Effector CD4-positive, alpha-beta T cell (primary cell): ENCODE results near the gene MED9.

Experiments
- DNase-seq: peaks from one replicate; pipeline ENCODE4 v3.0.0-alpha.2; 2020

The MED9 gene

GRCh38 chr17:17505610-17506171, 28.9 kb downstream of the MED9 start:
- no peak for DNase-seq

- no peak for DNase-seq
Measured at GRCh38 chr17:17506181-17506741, 29.5 kb downstream of the MED9 start.

GRCh38 chr17:17506893-17507464, 30.2 kb downstream of the MED9 start:
- no peak for DNase-seq

- DNase-seq = no peak
Measured at GRCh38 chr17:17507465-17508011, 30.7 kb downstream of the MED9 start.

DNA sequence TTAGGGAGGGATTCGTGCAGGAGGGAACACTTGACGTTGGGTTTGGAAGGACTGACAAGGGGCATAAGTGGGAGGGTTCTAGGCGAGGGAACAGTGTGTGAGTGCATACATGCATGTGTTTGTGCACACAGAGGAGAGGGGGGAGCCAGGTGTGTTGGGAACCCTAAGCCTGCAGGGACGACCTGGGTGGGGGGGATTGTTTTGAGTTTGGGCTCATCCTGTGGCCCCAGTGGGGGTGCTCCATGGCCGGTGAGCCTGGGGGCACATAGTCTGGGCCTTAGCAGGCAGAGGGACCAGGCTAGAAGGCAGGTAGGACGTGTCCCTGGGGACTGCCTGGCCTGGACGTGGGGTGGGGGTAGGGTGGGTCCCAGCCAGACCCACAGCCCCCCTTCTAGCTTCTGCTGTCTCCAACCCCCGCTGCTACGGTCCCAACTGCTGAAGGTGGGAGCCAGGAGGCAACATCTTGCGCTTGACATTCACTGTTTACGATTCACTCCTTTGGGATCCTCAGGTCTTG, 31.3 kb downstream of the MED9 start:
- DNase-seq = no peak

- DNase-seq = no peak
Measured at GRCh38 chr17:17508646-17509591, 32.1 kb downstream of the MED9 start.

GRCh38 chr17:17509601-17510425, 33.0 kb downstream of the MED9 start:
- no peak for DNase-seq

GRCh38 chr17:17510456-17511292, 33.9 kb downstream of the MED9 start:
- DNase-seq = no peak

- DNase-seq = no peak
Measured at GRCh38 chr17:17511293-17511741, 34.5 kb downstream of the MED9 start.

DNA sequence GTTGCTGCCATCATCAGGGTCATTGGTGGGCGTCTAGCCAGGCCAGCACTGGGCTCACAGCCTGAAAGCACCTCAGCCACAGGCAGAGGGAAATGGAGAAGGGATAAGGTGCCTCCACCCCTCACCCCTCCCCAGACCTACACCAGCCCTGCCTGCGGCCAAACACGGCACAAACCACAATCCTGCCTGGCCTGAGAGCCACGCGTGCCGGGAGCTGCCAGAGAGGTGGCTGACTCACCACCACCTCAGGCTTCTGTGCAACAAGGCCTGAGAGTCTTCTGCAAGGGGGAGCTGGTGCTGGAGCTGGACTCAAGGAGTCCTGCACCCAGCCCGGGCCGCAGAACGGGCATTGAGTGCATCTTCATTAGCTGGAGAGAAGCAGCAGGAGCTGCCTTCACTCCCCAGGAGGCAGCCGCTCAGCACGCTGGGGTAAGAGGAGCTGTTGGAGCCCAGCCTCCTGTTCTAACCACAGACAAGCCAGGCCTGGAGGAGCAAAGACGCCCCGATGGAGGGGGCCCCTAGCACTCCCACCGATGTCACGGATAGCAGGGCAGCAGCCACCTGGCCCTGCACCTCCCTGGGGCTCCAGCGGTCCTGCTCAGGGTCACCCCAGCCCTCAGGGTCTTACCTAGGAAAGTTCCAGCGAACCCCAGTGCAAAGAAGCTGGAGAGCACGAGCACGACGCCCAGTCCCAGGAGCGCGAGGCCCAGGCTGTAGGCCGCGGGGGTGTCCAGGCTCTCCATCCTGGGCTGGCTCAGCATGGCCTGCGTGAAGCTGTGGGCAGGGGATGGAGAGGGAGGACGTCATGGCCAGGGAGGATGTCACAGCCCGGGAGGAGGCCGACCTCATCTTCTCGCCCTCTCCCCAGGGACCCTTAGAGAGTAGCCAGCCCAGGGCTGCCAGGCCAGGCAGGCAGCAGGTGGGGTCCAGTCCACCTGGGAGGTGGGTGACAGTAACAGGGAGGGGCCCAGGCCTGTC, 35.4 kb downstream of the MED9 start:
- DNase-seq = no peak

DNA sequence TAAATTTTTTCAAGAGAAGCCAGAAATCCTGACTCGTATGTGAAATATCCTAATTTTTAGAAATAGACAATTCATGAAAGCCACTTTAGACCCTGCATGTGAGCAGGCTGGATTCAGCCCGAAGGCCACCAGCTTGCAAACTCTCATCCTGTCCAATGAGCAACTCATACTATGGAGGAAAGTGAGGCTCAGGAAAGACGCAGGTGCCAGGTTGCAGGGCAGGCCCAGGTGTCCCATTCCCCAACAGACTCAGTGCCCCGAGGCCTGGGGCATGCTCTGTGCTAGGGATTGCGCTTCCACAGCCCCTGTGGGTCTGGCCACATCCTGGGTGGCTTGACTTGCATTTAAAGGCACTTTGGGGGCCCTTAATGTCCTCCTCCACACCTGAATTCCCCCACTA, 36.1 kb downstream of the MED9 start:
- no peak for DNase-seq

GRCh38 chr17:17513626-17514025, 36.8 kb downstream of the MED9 start:
- DNase-seq = no peak

- no peak for DNase-seq
Measured at GRCh38 chr17:17514361-17514992, 37.7 kb downstream of the MED9 start.

DNA sequence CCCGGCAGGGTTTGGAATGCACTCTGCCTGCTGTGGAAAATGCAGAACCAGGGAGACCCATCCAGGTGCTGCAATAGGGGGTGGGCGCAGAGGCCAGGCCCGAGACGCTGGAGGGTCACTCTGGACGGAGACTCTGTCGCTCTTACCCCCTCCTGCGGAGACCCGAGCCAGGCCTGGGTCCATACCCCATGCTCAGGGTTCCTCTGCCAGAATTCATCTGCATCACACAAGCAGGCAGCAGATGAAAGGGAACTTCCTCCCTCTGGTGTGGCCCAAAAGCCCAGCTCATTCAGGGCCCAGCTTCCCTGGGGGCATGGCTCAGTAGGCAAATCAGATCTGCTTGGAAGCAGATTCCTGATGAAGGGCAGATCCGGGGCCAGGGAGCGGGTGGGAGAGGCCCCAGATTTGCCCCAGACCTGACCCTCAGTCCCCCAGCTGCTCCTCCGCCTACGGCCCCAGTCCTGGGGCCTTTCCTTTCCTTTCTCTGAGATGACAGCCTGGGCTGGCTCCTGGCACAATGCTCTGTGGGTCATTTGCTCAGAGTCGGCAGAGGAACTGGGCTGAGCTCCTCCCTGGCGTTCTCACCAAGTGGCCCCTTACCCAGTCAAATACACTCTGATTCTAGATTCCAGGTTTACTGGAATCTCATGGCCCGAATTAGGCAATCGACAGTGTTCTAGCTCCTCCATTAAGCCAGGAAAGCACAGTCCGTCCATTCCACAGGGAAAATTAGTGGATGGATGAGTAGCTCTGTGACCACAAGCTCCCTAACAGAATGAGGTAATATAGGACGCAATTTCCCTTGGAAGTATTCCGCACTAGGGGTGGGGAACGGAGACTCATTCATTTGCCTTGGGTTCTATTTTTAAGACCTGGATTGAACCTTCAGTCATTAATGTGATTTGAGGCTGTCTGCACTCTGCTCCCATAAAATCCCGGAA, 38.5 kb downstream of the MED9 start:
- DNase-seq = no peak

GRCh38 chr17:17515934-17516930, 39.4 kb downstream of the MED9 start:
- no peak for DNase-seq

GRCh38 chr17:17516941-17517720, 40.3 kb downstream of the MED9 start:
- DNase-seq = no peak
